Gastroesophageal sphincter (tissue), 4 donors: Measurements from ENCODE around the gene NUP42. TPM values are rescaled to one million over a fixed set of nuclear protein-coding genes. Genes with fewer than 3 reads are reported as not detected.

ENCODE experiments used
- ATAC-seq: fragments of 150-250 bp; one replicate; pipeline ENCODE4 v1.9.1; 2016; ENCODE audit warnings: mild to moderate bottlenecking, moderate library complexity
- H3K27ac ChIP-seq, 4 donors: fragments of 200-600 bp; sonication (generic) in 3 of 4; 1 replicate in 3 of 4; 2 replicates in 1 of 4; pipeline ENCODE4 v1.5.1; 2016 to 2019
- H3K27me3 ChIP-seq: fragments of 200-600 bp; sonication (generic); one replicate; pipeline ENCODE4 v1.5.1; 2019
- H3K36me3 ChIP-seq, 2 donors: fragments of 200-600 bp; sonication (generic); one replicate each; pipeline ENCODE4 v1.5.1; 2019; ENCODE audit warnings: control low read depth in 1 of 2
- H3K4me1 ChIP-seq, 3 donors: fragments of 200-600 bp; sonication (generic); 1 replicate in 2 of 3; 2 replicates in 1 of 3; pipeline ENCODE4 v1.5.1; 2016 to 2019; ENCODE audit warnings: control low read depth in 2 of 3
- H3K4me3 ChIP-seq, 2 donors: fragments of 200-600 bp; sonication (generic); one replicate each; pipeline ENCODE4 v1.5.1; 2019; ENCODE audit warnings: mild to moderate bottlenecking in 1 of 2, moderate library complexity in 1 of 2
- H3K9me3 ChIP-seq, 3 donors: fragments of 200-600 bp; sonication (generic); one replicate each; pipeline ENCODE4 v1.5.1; 2017 to 2019; ENCODE audit warnings: control low read depth in 2 of 3
- CTCF ChIP-seq, 4 experiments: fragments of 200-600 bp in 2 of 4; fragments of 450-650 bp in 2 of 4; sonication (generic) in 1 of 4; IDR thresholded peaks; one replicate each; pipeline ENCODE4 v1.5.1; 2017 to 2019; ENCODE audit warnings: antibody characterized with exemption in 4 of 4, mild to moderate bottlenecking in 2 of 4, moderate library complexity in 2 of 4
- EP300 ChIP-seq: sonication (generic); formaldehyde crosslinking; IDR thresholded peaks from one replicate; pipeline ENCODE4 v1.6.1; 2017; ENCODE audit warnings: antibody characterized with exemption, mild to moderate bottlenecking
- POLR2A ChIP-seq, 2 donors: fragments of 450-650 bp; IDR thresholded peaks; one replicate each; pipeline ENCODE4 v1.6.1; 2017; ENCODE audit warnings: antibody characterized with exemption in 2 of 2, mild to moderate bottlenecking in 2 of 2, moderate library complexity in 1 of 2
- POLR2AphosphoS5 ChIP-seq: sonication (generic); formaldehyde crosslinking; IDR thresholded peaks from one replicate; pipeline ENCODE4 v1.6.1; 2017; ENCODE audit warnings: antibody characterized with exemption
- WGBS, 2 donors: methylation state at CpG; one replicate each; pipeline ENCODE4 v1.1.5; 2018; ENCODE audit warnings: low coverage in 1 of 2; 5-methylcytosine and 5-hydroxymethylcytosine counted together
- total RNA-seq, 4 donors: library from RNA; depleted of rRNA; stranded (reverse); fragments of >200 nt; gene quantifications; one replicate each; pipeline ENCODE4 v1.1.0, GENCODE V29; 2016

Gene NUP42
- total RNA-seq, 4 donors from 2014 or later, result 27.7 to 32.7 (median 31.6) TPM

DNA sequence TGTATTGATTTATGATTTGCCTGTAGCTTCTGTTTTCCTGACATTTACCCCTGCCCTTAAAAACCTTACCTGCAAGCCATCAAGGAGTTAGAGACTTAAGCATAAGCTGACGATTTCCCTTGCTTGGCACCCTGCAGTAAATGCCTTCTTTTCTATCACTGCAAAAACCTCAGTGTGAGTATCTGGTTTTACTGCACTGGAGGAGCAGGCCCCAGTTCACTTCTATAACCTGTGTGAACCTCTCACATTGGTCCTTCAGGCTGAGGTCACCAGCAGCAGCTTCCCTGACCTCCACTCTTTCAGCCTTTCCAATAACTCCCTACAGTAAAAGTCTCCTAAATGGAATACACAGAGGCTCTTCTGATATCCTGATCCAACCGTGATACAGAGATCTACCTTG lies 30.5 kb downstream of the NUP42 start:
- H3K4me3 ChIP-seq, result no peak overlapping the region
- H3K4me1 ChIP-seq, result no peaks in the 10 kb centered on the region
- H3K27ac ChIP-seq, result no peak overlapping the region
- WGBS, 2 donors, result 71 to 73% methylated on average over 1 to 2 of the region's 2 CpGs
- ATAC-seq, result no peak
- no peaks in the 10 kb centered on the region for H3K36me3 ChIP-seq
- peaks cover 5% of the 10 kb centered on the region for H3K27me3 ChIP-seq
- H3K9me3 ChIP-seq, result no peaks in the 10 kb centered on the region
- no peak for TF ChIP-seq POLR2A (IDR thresholded peaks at IDR 0.05)
- no peak for TF ChIP-seq POLR2AphosphoS5
- no peak for TF ChIP-seq EP300
- TF ChIP-seq CTCF (IDR thresholded peaks at IDR 0.05), result no peak

DNA sequence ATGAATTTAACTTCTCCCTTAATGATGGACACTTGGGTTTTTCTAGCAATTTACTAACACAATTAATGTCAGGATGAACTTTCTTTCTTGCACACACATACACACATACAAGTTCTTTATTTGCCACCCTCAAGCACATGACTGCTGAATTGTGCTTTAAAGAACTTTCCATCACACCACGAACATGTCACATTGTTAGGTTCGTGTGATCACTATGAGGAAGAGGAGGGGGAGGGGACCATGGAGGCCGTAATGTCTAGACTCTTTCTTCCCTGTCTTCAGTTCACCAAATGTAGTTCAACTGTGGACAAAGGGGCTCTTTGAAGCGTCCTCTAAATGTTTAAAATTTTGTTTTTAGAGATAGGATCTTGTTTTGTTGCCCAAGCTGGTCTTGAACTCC lies 31.0 kb downstream of the NUP42 start:
- Histone ChIP-seq H3K27ac (no peak overlapping the region), H3K36me3 (no peaks in the 10 kb centered on the region), H3K27me3 (peaks cover 5% of the 10 kb centered on the region), H3K4me1 (no peaks in the 10 kb centered on the region), H3K4me3 (no peak overlapping the region), H3K9me3 (no peaks in the 10 kb centered on the region)
- 83 to 100% methylated on average over 1 to 4 of the region's 4 CpGs for WGBS, 2 donors
- no peak for ATAC-seq
- TF ChIP-seq CTCF (IDR thresholded peaks at IDR 0.05), result no peak
- no peak for TF ChIP-seq EP300
- TF ChIP-seq POLR2A (IDR thresholded peaks at IDR 0.05), result no peak
- TF ChIP-seq POLR2AphosphoS5, result no peak

DNA sequence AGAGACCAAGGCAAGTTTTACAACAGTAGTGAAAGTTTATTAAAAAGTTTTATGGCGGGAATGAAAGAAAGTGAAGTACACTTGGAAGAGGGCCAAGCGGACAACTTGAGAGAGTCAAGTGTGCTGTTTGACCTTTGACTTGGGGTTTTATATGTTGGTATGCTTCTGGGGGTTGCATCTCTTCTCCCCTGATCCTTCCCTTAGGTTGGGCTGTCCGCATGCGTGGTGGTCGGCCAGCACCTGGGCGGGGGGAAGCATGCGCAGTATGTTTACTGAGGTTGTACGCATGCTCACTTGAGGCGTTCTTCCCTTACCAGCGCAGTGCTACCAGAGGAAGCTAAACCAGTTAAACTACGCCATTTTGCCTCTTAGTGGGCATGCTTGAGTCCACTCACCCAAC lies 31.9 kb downstream of the NUP42 start:
- ATAC-seq, result no peak
- H3K27ac ChIP-seq, result no peak overlapping the region
- peaks cover 5% of the 10 kb centered on the region for H3K27me3 ChIP-seq
- TF ChIP-seq CTCF (IDR thresholded peaks at IDR 0.05) (no peak), POLR2AphosphoS5 (no peak), POLR2A (IDR thresholded peaks at IDR 0.05) (no peak), EP300 (no peak)
- 95 to 99% methylated on average over 8 to 11 of the region's 11 CpGs for WGBS, 2 donors
- no peaks in the 10 kb centered on the region for H3K9me3 ChIP-seq
- no peaks in the 10 kb centered on the region for H3K36me3 ChIP-seq
- no peak overlapping the region for H3K4me3 ChIP-seq
- no peaks in the 10 kb centered on the region for H3K4me1 ChIP-seq

- Histone ChIP-seq H3K9me3 (no peaks in the 10 kb centered on the region), H3K27me3 (peaks cover 5% of the 10 kb centered on the region), H3K27ac (no peak overlapping the region), H3K4me3 (no peak overlapping the region), H3K4me1 (no peaks in the 10 kb centered on the region), H3K36me3 (no peaks in the 10 kb centered on the region)
- TF ChIP-seq CTCF (IDR thresholded peaks at IDR 0.05) (no peak), EP300 (no peak), POLR2A (IDR thresholded peaks at IDR 0.05) (no peak), POLR2AphosphoS5 (no peak)
- no peak for ATAC-seq
- WGBS, 2 donors, result 91 to 94% methylated on average over 5 of the region's 5 CpGs
Measured at GRCh38 chr7:23214423-23214822, 32.6 kb downstream of the NUP42 start.

DNA sequence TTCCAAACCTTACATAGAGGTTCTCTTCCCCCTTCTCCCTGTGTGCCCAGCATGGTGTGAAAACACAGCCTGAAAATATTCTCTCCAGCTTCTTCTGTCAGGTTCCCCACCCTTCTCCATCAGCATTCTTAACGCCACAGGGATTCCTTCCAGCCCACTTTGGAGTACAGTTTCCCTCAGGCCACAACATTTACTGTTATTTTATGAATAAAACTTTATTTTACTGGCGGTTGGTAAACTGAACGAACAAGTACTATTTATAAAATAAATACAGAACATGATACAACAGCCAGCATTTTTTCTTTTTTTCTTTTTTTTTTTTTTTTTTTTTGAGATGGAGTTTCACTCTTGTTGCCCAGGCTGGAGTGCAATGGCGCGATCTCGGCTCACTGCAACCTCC lies 33.1 kb downstream of the NUP42 start:
- Histone ChIP-seq H3K36me3 (no peaks in the 10 kb centered on the region), H3K9me3 (no peaks in the 10 kb centered on the region), H3K27me3 (peaks cover 5% of the 10 kb centered on the region), H3K4me3 (no peak overlapping the region), H3K27ac (no peak overlapping the region), H3K4me1 (no peaks in the 10 kb centered on the region)
- WGBS, 2 donors, result 78 to 93% methylated on average over 2 to 3 of the region's 6 CpGs
- no peak for ATAC-seq
- no peak for TF ChIP-seq CTCF (IDR thresholded peaks at IDR 0.05)
- no peak for TF ChIP-seq POLR2AphosphoS5
- no peak for TF ChIP-seq POLR2A (IDR thresholded peaks at IDR 0.05)
- TF ChIP-seq EP300, result no peak
